ENCODE results near the gene NRIP1.

NRIP1 gene

DNA sequence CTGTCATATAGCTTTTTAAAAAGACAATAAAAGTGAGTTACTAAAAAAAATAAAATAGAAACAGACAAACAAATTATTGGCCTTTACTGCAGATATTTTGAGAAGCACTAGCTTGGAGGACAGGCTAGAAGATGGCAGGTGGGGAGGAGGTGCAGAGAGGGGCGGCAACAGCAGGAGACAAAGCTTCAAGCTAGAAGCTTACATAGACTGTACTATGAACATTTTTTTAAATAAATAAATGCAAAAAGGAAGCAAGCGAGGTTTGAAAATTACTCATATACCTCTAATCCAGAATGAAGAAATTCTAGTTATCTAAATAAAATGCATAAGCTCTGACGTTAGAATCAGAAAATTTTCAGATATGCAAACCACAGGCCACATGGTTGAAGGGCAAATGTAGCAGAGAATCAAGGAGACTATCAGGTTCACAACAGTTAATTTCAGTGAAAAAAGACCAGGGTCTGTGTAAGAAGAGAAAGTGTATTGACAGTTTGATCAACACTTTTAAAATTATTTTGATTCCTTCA, 54.9 kb downstream of the NRIP1 start:
- no peak for DNase-seq

GRCh38 chr21:15007716-15008296, 57.0 kb downstream of the NRIP1 start:
- no peak for DNase-seq

- no peak for DNase-seq
Observed at GRCh38 chr21:15006594-15007230, 58.1 kb downstream of the NRIP1 start.

DNA sequence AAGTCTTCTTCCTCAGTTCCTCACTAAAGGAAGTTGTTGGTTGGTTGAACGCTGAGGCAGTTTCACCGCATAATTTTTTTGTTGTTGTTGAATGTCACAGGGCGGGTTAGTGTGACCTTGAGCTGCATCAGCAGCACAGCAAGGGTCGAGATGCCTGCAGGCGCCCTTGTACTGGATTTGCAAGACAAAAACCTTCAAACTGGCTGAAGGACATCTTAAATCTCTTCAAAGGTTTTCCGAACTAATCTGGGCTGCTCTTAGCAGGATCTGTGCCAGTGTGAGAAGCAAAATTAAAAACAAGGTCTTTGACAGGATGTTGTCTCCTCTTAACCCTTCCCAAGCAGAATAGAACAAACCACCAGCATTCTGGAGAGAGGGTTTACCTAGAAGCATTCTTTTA, 59.4 kb downstream of the NRIP1 start:
- peak in 4 of 56 donors; percentile 0 to 13 (median 2) for DNase-seq

GRCh38 chr21:15004721-15005370, 60.0 kb downstream of the NRIP1 start:
- DNase-seq: no peak

- peak in 1 of 56 donors; percentile 9 for DNase-seq
Observed at GRCh38 chr21:15003463-15004135, 61.2 kb downstream of the NRIP1 start.

GRCh38 chr21:15001857-15002606, 62.8 kb downstream of the NRIP1 start:
- no peak for DNase-seq

GRCh38 chr21:15001113-15001512, 63.7 kb downstream of the NRIP1 start:
- no peak for DNase-seq

DNA sequence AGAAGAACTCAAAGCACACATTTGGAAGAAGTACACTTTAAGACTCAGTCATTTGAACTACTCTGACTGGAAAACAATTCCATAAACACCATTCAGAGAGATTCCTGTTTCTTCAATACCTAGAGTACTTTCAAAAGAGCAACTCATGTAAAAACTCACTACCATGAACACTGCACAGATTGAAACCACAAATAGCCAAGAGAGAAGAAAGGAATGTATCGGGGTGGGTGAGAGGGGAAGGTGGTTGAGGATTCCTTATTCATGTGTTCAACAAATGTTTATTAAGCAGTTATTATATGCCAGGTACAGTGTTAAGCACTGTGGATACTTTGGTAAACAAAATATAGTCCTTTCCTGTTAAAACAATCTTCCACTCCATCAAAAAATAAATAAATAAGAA, 64.7 kb downstream of the NRIP1 start:
- DNase-seq: no peak

DNA sequence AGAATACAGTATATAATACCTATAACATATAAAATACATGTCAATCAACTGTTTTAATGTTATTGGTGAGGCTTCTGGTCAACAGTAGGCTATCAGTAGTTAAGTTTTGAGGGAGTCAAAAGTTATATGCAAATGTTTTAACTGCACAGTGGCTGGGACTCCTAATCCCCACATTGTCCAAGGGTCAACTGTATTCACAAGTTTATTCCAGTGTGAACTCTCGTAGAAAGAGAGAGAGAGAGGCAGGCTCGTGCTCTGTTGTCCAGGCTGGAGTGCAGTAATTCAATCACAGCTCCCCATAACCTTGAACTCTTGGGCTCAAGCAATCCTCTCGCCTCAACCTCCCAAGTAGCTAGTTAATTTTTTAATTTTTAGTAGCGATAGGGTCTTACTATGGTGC, 66.0 kb downstream of the NRIP1 start:
- no peak for DNase-seq

- DNase-seq: no peak
Observed at GRCh38 chr21:14998336-14998735, 66.5 kb downstream of the NRIP1 start.

- no peak for DNase-seq
Observed at GRCh38 chr21:14995695-14996490, 68.9 kb downstream of the NRIP1 start.

DNA sequence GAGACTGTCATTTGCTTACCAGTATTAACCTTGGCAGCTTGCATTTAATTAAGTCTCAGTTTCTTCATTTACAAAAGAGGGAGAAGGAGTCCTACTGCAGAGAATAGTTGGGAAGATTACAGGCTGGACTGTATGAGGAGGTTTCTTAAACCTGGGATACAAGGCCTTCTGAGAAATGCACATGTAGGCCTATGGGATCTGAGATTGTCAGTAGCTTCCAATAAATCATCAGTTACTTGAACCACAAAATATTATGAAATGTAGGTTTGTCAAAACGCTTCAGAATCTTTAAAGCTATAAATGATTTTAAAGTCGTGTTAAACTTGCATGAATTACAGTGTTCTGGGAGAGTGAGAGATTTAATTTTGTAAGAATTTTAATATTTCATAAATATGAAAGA, 69.6 kb downstream of the NRIP1 start:
- DNase-seq: no peak

DNA sequence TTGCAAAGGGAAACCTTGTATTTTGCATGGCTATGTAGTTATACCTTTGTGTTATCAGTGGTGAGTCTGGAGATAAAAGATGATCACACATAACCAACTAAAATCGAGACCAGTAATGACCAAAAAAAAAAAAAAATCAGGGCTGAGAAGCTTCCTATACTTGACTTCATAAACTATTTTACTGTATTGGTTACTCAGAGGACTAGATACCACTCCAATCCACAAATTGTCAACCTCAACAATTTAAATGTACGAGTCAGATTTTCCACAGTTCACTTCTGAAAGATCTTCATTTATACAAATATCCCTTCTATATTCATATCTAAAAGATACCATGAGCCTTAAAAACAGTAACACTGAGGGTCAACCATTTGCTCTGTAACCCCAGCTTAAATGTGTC, 71.7 kb downstream of the NRIP1 start:
- no peak for DNase-seq

GRCh38 chr21:14991957-14992356, 72.8 kb downstream of the NRIP1 start:
- no peak for DNase-seq

DNA sequence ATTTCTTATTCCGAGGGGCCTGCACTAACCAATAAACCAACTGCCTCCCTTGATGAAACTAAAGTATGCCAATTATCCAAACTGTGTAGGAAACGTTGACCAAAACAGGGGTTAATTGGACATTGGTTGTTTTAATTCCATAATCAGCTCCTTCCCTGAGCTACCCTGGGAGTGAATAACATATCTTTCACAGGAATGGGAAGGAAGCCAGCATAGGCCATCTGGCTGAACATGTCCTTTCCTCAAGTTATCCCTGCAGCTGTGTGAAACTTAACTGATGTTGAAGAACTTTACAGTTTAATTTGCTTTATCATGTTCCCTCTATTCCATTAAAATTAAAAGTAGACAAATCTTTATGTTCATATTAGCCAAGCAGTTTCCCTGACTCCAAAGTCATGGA, 75.4 kb downstream of the NRIP1 start:
- DNase-seq: no peak

DNA sequence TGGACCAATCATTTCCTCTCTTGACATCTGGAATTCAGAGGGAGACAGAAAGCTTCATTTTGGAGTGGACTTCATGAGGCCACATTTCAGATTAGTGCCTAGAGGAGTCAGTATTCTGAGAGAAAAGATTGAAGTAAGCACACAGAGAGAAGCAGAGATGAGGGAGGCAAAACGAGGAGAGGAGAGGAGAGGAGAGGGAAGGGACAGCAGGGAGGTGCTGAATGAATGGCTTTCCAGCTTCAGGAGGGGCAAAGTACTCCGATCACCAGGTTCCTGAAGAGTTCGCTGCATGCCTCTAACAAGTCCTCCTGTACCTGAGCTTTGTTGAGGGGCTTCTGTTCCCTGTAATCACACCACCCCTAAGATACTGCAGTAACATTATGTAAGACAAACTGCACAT, 76.0 kb downstream of the NRIP1 start:
- DNase-seq: no peak

DNA sequence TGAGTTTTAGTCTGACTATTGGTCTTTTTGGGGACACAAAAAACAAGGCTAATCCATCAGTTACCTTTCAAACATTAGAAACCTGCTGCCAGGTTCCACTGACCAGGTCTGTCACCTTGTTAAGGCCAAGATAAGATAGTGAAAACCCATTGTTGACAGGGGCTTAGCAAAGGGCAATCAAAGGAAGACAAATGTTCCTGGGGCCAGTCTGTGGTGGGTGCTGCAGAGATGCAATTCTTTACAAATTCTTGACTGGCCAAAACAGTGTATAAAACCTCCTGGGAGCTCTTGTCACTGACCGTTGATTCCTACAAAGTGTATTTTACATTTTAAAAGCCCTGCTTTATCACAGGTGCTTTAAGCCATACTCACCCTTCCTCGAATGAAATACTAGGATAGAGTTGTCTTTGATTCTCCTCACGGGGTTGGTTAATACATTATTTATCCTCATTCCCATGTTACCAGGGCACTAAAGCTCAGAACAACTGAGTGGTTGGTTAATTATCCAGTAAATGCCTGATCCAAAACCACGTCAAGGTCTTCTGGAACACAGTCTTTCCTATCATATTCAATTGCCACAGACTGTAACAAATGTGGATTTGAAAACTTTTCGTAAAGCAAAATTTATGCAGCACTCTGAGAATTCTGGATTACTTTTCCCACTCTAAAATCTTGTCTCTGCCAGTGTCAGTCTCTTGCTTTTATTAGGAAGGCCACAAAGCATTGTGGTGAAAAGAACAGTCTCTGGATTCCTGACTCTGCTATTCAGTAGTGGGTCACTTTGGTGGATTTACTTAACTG, 77.2 kb downstream of the NRIP1 start:
- DNase-seq: no peak

- DNase-seq: no peak
Observed at GRCh38 chr21:14985306-14985705, 79.5 kb downstream of the NRIP1 start.

- DNase-seq: no peak
Observed at GRCh38 chr21:14982336-14982735, 82.5 kb downstream of the NRIP1 start.
